WTC11 (cell line): ENCODE results near the gene EDEM2.

Experiments used
- ATF2 ChIP-seq: sonication (generic); formaldehyde crosslinking; IDR thresholded peaks from 2 replicates; pipeline ENCODE4 v1.8.1; 2022; ENCODE audit warnings: low read depth, missing genetic modification reagents, borderline replicate concordance
- ATF3 ChIP-seq: sonication (generic); formaldehyde crosslinking; conservative IDR thresholded peaks from 2 replicates; pipeline ENCODE4 v1.8.1; 2022; ENCODE audit warnings: mild to moderate bottlenecking, missing genetic modification reagents
- CTCF ChIP-seq: fragments of 200-600 bp; IDR thresholded peaks from 2 replicates; pipeline ENCODE4 v1.8.0; 2022; ENCODE audit warnings: antibody characterized with exemption
- E2F4 ChIP-seq: sonication (generic); formaldehyde crosslinking; IDR thresholded peaks from 2 replicates; pipeline ENCODE4 v1.8.1; 2022; ENCODE audit warnings: low read depth, mild to moderate bottlenecking, moderate library complexity, missing genetic modification reagents, borderline replicate concordance
- ELF4 ChIP-seq: sonication (generic); formaldehyde crosslinking; IDR thresholded peaks from 2 replicates; pipeline ENCODE4 v1.8.1; 2022; ENCODE audit warnings: low read depth, mild to moderate bottlenecking, moderate library complexity, missing genetic modification reagents
- GABPB1 ChIP-seq: sonication (generic); formaldehyde crosslinking; IDR thresholded peaks from 2 replicates; pipeline ENCODE4 v1.8.1; 2023; ENCODE audit warnings: mild to moderate bottlenecking, missing genetic modification reagents
- GRHL2 ChIP-seq: fragments of 250-450 bp; sonication (Bioruptor Pico); IDR thresholded peaks from 2 replicates; pipeline ENCODE4 v1.8.0; 2022; ENCODE audit warnings: mild to moderate bottlenecking, moderate library complexity; ENCODE audit not compliant: insufficient replicate concordance, severe bottlenecking
- MAX ChIP-seq: sonication (generic); formaldehyde crosslinking; IDR thresholded peaks from 2 replicates; pipeline ENCODE4 v1.8.0; 2022; ENCODE audit warnings: mild to moderate bottlenecking, missing genetic modification reagents
- NFE2L1 ChIP-seq: sonication (generic); formaldehyde crosslinking; IDR thresholded peaks from 2 replicates; pipeline ENCODE4 v1.8.1; 2023; ENCODE audit warnings: missing genetic modification reagents
- TEAD4 ChIP-seq: sonication (generic); formaldehyde crosslinking; IDR thresholded peaks from 2 replicates; pipeline ENCODE4 v1.8.0; 2022; ENCODE audit warnings: mild to moderate bottlenecking, missing genetic modification reagents
- USF2 ChIP-seq: sonication (generic); formaldehyde crosslinking; IDR thresholded peaks from 2 replicates; pipeline ENCODE4 v1.8.1; 2023; ENCODE audit warnings: mild to moderate bottlenecking, missing genetic modification reagents, moderate library complexity
- TF ChIP-seq, protein P1 (sequence below): sonication (generic); formaldehyde crosslinking; IDR thresholded peaks from 2 replicates; pipeline ENCODE4 v1.8.1; 2022; ENCODE audit warnings: mild to moderate bottlenecking, missing genetic modification reagents, moderate library complexity, borderline replicate concordance

GRCh38 chr20:35179292-35180212, 32.4 kb upstream of the EDEM2 start:
- TF ChIP-seq TEAD4 (CRISPR knock-in tag) (no peak), NFE2L1 (no peak), ELF4 (CRISPR knock-in tag) (no peak), CTCF (no peak), ATF2 (CRISPR knock-in tag) (no peak), GABPB1 (no peak), MAX (CRISPR knock-in tag) (no peak), GRHL2 (CRISPR knock-in tag) (no peak), ATF3 (no peak), USF2 (CRISPR knock-in tag) (no peak), E2F4 (CRISPR knock-in tag) (no peak)
- TF ChIP-seq, protein P1, sequence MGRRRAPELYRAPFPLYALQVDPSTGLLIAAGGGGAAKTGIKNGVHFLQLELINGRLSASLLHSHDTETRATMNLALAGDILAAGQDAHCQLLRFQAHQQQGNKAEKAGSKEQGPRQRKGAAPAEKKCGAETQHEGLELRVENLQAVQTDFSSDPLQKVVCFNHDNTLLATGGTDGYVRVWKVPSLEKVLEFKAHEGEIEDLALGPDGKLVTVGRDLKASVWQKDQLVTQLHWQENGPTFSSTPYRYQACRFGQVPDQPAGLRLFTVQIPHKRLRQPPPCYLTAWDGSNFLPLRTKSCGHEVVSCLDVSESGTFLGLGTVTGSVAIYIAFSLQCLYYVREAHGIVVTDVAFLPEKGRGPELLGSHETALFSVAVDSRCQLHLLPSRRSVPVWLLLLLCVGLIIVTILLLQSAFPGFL (CRISPR knock-in tag), result no peak
